GM18519 (cell line): ENCODE results near the gene STS.

ENCODE experiments used
- ATAC-seq: cut with Tn5 transposase; IDR thresholded peaks from one replicate; pipeline ENCODE4 v1.9.1; 2021; ENCODE audit warnings: mild to moderate bottlenecking, moderate library complexity; ENCODE audit not compliant: unreplicated experiment, low FRiP score

The STS gene

DNA sequence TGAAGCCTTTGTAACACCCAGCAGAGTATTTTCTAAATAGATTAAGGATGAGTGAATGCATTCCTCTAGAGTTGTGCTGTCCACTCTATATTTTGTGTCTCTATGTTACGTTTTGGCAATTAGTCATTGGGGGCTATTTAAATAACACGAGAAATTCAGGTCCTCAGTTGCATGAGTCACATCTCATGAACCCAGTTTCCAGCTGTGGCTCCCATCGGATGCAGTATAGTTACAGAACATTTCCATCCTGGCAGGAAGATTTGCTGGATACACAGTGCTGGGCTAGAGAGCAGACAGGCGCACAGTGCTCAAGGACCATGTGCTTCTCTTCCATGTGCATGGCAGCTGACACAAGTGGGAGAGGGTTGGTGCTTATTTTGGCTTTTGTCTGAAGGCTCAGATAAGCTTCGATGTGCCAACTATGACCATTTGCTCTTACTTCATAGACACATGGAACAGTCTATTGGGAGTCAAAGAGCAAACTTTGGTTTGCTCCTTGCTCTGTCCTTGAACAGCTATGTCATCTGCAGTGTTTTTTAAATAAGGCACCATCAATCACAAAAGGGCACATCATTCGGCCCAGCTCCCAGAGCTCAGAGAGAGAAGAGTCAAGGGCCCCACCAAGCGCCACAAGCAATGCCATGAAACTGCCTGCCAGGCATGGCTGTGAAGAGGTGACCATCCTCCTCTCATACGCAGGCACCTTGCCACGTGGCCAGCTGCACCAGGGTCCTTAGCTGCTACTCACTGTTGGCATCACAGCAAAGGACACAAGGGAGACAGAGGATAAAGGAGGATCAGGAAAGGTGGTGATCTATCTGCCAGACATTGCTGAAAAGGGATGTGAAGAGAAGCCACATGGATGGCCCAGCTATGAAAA, 8.1 kb upstream of the STS start:
- no peak for ATAC-seq

DNA sequence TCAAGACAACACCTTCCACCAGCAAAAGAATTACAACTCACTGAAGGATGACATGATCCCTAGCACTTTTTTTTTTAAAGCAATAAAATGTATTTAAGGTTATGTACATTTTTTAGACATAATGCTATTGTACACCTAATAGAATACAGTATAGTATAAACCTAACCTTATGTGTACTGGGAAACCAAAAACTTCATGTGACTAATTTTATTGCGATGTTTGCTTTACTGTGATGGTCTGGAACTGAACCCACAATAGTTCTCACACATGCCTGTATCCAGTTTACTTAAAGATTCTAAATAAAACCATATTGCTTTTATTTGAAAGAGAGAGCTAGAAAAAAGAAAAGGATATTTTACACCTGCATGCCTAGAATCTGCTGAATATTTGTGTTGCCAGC, 4.4 kb upstream of the STS start:
- ATAC-seq: no peak

DNA sequence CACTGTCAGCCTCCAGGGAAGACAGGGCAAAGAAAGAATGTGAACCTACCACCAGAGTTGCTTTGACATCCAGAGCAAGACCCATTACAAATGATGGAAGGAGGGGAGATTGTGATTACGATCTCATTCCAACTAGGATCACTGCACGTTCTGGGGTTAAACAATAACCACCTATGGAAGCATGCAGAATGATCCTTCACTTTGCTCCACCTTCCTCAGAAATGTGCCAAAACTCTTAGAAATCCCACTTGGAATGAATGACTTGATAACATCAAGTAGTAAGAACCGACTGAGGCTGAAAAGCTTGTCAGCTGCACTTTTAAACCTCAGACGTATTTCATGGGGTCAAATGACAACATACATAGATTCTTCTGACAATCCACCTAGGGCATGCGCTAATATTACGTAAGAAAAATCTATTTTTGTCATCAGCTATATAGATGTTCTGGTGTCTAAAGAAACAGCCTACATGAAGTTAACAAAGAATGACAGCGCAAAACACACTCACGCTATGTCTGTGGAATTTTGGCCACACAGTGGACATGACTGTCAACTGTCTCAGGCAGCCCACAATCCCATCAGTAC, 3.5 kb upstream of the STS start:
- ATAC-seq: no peak

DNA sequence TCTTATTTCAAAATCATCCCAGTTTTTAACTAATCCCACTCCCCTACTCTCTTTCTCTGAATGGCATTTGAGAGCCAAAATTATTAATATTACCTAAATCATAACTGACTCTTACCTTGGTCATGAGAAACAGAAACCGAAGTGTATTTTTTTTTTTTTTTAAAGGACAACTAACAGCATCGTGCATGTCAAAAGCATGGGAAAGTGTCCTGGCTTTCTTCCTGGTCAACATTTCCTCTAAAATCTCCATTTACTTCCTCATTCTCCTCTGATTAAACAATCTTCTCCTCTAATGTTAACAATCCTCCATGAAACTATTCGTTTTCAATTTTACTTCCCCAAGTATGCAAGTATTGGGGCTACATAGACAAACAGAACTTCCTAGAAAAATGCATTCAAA, 2.1 kb upstream of the STS start:
- ATAC-seq: no peak

DNA sequence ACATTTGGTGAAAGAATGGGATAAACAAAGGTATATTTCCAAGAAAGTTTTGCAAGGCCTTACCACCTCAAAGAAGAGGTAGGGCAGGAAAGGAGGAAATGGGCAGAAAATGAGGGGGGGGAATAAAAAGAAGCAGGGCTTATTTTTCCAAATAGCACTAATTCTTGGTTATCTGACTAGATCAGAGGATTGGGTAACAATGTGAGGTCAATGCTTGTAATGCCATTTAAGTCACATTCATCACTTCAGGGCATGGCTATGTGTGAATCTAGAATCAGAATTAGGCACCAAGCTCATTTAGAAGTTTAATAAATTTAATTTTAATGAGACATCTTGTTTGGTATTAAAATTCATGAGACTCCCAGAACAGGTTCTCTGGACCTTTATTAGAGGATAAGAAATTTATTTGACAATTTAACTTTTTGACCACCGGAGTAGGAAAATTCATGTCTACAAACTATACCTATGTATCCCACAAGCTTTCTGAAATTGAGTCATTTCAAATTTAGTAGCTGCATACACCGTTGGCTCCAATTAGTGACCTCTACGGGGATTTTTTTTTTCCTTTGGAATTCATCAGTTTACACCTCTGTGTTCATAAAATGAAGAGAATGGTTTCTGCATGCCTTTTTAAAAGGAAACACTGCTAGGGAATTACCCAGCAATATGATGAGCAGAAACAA, 1.4 kb upstream of the STS start:
- ATAC-seq: no peak

DNA sequence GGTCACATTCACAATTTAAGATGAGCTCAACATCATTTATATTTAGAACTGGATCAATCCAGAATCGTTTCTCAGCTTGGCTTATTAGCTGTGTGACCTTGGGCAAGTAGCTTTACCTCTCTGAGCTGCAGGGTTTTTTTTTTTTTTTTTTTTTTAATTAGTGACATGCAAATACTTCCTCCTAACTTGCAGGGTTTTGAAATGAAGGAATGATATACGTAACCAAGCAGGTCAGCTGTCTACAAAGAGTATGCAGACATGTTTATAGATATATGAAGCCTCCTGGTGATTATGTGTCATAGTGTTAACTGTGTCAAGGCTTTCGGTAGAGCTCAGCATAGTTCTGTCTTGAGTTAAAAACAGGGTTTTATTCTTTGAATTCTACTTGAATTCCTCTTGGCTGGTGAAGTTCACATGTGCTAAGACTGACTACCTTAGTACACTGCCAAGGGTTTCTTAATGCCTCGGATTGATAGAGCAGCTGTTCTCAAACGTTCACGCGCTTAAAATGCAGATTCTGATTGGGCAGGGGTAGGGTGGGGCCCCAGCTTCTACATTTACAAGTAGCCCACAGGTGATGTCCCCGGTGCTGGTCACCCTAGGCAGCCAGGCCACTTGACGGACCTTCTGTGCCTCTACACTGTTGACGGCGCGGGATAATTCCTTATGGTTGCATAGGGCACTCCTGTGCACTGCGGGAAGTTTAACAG, 654 bp upstream of the STS start:
- peak; percentile 5 for ATAC-seq

DNA sequence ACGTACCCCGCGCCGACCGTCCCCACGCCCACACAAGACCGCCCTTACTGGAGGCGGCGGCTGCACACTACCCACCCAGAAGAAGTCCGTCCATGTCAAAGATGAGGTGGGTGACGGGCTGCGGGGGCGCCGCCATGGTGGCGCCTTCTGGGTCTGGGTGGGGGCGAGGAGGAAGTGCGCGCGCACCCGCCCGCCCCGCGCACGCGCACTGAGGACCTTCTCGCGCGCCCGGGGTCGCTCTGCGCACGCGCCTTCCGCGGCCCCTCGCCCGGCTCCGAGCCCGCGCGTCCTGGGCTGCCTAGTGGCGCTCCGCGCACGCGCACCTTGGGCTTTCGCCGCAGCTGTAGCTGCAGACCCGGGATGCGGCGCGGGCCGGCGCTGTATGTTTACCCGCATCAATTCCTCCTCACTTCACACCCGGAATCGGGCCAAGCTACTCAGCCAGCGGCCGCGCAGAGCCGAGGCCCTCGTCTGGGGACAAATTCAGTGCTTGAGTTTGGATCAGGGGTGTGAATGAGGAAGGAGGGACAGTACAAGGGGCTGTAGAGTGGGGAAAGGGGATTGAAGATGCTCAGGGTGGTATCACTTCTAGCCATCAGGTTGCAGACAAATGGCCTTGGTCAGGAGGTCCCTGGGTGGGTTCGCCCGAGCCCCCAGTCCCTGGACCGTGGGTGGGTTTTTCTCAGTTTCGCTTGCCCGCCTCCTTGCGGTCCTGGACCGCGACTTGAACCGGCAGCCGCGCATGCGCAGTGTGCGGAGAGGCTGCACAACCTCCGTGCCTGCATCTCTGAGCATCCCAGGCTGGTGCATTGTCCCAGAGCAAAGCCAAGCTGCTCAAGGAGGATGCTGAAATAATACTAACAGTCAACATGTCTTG, 704 bp downstream of the STS start, which contains the start of gene PUDP:
Gene PUDP (minus strand): TSS at position 176 of the 877 bp plus-strand sequence. CDS start 40 bp downstream, at position 136.
- ATAC-seq: peak; percentile 59

DNA sequence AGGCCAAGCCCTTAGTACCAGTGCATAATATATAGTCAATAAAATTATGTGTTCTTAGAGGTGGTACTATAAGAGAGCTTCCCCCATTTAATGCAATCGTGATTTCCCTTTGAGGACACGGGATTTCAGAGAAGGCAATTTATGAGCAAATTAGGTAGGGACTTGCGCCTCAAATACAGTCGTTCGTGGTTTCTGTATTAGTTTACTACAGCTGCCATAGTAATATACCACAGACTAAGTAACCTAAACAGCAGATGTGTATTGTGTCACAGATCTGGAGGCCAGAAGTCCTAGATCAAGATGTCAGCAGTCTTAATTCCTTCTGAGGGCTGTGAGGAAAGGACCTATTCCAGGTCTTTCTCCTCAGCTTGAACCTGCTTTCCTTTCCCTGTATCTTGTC, 1.9 kb downstream of the STS start:
- ATAC-seq: no peak

DNA sequence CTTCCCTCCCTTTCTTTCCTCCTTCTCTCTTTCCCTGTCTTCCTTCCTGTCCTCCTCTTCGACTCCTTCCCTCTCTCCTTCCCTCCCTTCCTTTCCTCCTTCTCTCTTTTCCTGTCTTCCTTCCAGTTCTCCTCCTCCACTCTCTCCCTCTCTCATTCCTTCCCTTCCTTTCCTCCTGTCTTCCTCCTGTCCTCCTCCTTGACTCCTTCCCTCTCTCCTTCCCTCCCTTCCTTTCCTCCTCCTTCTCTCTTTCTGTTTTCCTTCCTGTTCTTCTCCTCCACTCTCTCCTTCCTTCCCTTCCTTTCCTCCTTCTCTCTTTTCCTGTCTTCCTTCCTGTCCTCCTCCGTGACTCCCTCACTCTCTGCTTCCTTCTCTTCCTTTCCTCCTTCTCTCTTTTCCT, 5.7 kb downstream of the STS start:
- ATAC-seq: no peak

DNA sequence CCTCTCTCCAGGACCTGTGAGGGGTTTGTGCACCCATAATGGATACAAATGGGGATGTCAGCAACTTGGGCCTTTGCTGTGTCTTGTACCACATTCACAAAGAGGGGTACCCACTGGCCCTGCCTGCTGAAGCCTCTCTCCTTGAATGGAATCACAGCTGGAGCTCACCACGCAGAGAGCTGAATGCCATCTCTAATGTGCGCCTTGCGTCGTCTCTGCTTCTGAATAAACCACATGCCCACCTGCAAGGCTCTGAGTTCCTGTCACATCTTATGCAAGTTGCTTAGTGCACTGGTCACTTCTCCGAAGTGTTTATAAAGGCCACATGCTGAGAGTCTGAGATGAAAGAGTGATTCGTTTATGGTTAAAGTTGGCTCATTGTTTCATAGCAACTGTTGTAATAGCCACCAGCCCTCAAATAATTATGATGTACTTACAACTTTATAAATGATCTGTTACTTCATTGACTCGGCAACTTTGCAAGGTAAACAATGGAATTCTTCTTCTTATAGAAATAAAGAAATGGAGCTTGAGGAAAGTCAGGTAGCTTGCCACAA, 6.6 kb downstream of the STS start:
- no peak for ATAC-seq

DNA sequence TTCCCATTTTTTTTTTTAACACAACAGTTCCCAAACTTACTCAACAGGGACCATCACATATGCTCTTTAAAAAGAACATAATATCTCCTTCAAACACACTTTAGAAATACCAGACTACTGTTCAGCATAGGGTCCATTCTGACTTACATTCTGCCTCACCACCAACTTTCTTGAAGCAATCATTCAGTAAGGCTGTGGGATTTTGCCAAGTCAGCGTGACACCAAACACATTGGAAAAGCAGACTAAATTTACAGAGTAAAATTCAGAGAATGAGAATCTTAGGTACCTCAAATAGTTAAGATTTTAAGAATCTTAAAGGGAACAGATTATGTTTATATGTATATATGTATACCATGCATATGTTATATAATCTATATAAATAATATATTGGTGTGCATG, 7.7 kb downstream of the STS start:
- no peak for ATAC-seq

DNA sequence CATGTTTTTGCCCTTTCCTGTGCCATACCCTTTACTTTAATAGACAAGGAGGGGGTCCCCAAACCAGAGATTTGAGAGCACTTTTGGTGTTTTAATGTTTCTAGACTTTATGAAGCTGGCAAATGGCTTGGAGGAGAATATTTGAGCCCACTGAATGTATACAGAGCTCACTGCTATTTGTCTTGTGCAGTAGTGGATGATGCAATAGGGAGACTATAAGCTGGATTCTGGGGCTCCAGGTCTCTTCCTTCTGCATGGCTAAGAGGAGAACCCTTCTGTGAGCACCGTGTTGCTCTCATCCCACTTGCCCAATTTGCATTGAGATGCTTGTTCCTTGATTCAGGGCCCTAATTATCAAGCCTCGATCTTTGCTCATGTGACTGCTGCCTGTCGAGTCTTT, 9.4 kb downstream of the STS start:
- ATAC-seq: no peak

DNA sequence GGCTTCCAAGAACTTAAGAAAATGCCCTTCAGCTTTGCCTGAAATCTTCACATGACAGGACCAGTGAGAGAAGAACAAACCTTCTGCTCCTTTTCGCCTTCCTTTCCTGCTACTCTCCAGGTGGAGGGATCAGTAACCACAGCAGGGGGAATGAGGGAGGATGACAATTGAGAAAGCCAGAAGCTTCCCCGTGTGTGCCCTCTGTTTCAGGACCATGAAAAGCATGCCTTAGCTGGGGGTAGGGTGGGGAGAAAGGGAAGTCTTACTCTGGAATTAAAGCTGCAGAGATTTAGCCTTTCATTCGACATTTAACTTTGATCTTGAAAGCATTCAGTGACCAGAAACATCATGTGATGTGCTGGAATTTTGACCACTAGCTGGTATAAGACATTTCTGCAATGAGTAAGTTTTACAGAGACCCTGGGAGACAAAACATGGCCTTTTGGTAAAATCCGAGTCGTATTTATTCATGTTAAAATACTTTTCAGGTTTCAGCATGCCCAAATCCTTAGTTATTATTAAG, 11.0 kb downstream of the STS start:
- ATAC-seq: no peak

DNA sequence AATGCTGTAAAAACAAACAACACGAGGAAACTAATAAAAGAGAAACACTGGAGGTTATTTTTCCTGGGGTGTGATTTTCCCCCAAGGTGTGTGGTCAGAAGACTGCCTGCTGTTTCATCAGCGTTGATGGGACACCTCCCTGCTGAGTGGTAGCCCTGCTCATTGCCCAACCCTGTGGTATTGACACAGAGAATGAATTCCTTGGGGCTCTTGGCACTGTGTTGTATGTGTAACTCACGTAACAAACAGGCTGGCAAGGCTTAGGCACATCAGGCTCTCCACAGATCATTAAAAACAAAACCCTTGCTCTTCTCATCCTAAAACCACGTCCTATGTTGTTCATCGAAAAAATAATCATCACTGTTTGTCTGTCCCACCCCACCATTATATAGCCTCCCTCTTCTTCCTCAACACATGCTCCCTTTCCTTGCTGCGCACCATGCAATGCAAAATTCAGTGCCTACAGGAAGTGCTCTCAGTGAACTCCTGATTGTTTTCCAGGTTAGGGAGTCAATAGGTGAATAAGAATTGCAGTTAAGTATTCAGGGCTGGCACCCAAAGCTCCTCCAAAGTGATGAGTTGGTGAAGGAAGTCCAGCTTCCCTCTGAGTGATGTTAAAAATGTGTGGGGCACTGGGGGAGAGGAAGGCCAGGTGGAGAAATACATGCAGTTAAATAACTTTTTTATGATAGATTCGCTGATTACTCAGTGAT, 11.8 kb downstream of the STS start:
- ATAC-seq: no peak

DNA sequence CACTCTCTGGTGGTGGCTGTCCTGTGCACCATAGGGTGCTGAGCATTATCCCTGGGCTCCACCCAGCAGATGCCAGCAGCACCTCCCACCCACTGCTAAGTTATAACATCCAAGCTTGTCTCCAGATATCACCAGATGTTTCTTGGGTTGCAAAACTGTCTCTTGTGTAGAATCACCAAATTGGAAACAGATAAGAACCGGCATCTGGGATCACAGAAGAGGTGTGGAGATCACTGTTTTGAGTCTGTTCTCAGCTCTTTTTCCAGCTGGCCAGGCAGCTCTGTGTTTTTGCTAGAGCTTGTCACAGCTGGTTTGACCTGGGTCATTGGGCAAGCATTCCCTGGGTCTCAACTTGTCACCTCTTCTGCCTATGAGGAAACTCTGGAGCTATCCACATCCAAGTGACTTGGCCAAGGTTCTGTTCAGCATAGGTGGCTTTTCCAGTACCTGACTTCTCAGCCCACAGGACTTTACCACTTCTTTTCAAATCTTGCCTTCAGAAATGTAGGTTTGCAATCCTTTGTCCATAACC, 15.7 kb downstream of the STS start:
- no peak for ATAC-seq

DNA sequence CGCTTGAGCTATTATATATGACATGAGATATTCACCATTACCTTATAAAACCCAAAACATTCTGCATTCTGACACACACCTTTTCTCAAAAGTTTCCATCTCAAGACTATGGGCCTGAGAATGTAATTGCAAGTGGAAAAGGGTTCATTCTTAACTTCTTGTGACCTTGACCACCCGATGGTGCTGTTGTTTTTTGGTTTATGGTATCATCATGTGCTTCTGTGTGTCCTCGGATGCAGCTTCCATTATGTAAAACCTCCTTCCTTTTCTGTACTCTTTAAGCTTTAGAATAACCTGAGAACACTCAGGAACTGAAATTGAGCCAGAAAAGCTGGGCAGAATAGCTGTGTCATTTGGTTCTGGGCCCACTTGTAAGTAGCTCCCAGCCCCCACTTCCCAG, 16.7 kb downstream of the STS start:
- ATAC-seq: no peak

DNA sequence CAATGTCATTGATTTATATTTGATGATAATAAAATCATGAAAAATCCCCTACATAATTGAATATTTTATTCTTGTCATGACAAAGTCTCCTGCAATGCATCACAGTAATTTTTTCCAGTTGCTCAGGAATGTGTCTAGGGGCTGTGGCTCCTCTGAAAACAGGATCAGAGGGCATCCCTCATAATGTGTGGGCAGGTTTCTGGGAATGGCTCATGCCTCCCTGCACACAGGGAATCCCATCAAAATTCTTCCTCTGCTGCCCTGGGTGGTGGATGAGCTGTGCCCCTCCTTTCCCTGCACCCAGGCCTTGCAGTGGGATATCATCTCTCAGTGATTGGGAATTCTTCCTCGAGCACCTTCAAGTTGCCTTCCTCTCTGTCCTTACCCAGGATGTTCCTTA, 20.9 kb downstream of the STS start:
- ATAC-seq: no peak

DNA sequence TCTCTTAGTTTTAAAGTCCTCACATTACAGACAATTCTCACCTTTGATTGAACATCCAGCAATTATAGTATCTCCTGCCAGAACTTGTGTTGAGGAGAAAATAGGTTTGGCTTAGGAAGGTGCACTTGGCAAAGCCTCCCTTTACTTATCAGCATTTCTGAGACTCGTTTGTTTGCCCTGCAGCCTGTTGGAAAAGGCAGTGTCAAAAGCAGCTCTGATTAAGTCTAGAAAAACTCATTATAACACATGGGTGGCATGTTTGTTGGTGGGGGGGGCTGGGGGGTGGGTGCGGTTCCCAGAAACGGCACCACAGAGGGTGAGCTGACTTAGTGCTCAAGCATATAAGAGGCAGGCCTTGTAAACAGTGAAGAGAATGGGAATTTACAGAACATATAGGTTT, 22.1 kb downstream of the STS start:
- no peak for ATAC-seq

DNA sequence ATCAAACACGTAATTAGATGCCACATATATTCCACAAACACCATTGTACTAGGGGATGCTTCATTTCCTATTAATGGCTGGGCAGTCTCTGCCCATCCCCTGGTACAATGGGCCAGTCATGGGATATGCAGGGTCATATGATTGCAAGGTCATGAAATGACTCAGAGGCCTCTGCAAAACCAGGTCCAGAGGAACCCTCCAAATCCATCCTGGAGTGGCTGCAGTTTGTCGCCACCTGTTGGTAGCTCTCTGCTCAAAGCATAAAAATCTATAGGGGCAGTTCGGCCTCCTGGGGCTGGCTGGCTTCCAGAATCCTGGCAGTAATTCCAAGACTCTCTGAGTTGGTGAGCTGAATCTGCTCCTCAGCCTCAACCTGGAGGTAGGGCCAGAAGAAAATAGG, 23.4 kb downstream of the STS start:
- no peak for ATAC-seq
